HTR-8/SVneo (cell line): ENCODE measurements around the gene NT5DC1.

ENCODE experiments used
- DNase-seq: peaks from one replicate; pipeline ENCODE4 v3.0.0; 2011; ENCODE audit warnings: low spot score, mixed read lengths; ENCODE audit not compliant: insufficient read length
- FAIRE-seq: peaks from 2 replicates; lab custom pipeline; 2011; peaks lifted over from hg19 to GRCh38; lab: Jason Lieb, UNC

The NT5DC1 gene

DNA sequence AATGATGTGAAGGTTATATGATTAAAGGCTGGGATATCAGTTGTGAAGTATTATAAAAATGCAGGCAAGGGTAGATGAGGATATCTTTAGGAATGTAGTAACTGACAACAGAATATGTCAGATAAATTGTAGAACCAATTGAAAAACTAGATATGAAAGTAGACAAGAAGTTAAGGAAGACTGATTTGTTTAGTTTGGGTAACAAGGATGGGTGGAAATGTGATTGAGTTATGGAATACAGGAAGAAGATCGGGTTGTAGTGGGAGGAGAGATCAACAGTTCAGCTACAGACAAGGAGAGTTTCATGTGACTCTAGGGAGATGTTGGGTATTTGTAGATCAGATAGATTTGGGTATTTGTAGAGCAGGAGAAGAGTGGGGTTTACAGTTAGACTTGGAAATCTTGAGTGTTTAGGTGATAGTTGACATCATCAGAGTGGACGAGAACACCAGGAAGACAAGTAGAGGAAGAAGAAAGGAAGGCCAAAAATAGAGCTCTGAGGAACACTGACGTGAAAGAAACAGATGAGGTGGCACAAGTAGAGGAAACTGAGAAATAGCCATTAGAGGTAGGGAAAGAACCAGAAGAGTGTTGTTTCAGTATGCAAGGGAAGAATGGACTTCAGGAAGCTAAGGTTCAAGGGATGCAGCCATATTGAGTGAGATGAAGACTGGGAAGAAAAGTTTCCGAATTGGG is 191.2 kb downstream of the NT5DC1 start:
- DNase-seq (no peak), FAIRE-seq (no peak)

DNA sequence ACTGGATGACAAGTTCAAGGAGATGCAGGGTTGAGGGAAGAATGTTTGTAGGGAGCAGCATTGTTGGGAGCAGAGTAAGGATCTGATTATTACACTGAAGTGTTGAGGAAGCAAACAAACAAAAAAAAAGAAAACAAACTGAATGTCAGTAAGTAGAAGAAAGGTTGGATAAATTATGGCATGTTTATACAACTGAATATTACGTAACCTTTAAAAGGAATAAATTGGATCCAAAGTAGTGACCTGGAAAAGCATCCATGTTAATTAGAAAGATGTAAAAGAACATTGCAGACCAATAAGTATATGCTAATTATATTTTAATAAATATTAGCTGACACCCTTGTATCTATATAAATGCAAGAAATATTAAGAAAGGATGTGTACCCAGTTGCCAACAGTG is 191.9 kb downstream of the NT5DC1 start:
- DNase-seq (no peak), FAIRE-seq (no peak)

DNA sequence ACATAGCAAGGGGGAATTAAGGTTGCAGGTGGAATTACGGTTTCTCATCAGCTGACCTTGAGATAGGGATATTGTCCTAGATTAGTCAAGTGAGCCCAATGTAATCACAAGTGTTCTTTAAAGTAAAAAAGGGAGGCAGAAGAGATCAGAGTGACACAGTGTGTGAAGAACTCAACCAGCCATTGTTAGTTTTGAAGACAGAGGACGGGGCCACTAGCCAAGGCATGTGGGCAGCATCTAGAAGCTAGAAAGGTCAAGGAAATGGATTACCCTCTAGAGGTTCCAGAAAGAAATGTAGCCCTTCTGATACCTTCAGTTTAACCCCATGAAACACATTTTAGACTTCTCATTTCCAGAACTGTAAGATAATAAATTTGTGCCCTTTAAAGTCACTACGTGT is 197.6 kb downstream of the NT5DC1 start:
- FAIRE-seq = no peak
- no peak for DNase-seq

DNA sequence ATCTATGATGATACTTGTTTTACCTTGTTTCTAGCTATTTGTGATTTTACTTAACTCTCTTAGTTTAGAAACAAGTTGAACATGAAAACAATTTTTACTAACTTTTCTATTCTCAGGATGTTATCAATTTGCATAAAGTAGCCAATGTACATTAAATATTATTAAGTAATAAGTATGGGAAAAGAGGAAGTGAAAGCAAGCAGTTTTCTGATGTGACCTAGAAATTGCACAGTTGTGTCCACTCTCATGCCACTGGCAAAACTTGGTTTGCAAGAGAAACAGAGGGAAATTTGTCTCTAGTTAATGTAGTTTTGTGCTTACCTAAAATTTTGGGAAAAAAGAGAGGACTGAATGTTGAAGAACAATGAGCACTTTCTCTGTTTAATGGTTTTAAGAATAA is 198.3 kb downstream of the NT5DC1 start:
- no peak for DNase-seq
- no peak for FAIRE-seq
